Measurements from ENCODE around the gene PFKFB3.
A peak's percentile ranks its signal among the peaks of the same experiment; 100 is the strongest.
"Not testable (repeated sequence)": the region's sequence is repeated elsewhere in the genome, so short reads cannot be mapped to it uniquely, and the experiment has no call there.

Gene PFKFB3

GRCh38 chr10:6203331-6204062, 765 bp downstream of the PFKFB3 start:
- DNase-seq (ENCODE audit: low read depth): peak; percentile 61
- peak overlapping the region; percentile 85 for H3K4me3 ChIP-seq (ENCODE audit: low read length)
- no peak; the same call in 1 of the 2 replicates for TF ChIP-seq CTCF (conservative IDR thresholded peaks at IDR 0.05; ENCODE audit: low read length)

DNA sequence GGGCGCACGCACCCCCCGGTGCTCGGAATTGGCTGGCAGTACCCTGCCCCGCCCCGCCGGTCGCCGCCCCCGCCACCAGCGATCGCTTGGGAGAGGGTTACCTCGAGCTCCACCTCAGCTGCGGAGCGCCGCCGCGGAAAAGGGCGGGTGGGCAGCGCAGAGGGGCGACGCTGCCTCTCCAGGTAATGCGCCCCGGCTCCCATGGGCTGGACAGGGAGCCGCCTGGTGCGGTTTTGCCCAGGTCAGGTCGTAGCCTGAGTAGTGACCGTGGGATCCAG, 1.3 kb downstream of the PFKFB3 start:
- DNase-seq (ENCODE audit: low read depth): no peak
- TF ChIP-seq CTCF (conservative IDR thresholded peaks at IDR 0.05; ENCODE audit: low read length): no peak
- H3K4me3 ChIP-seq (ENCODE audit: low read length): peak overlapping the region; percentile 85

DNA sequence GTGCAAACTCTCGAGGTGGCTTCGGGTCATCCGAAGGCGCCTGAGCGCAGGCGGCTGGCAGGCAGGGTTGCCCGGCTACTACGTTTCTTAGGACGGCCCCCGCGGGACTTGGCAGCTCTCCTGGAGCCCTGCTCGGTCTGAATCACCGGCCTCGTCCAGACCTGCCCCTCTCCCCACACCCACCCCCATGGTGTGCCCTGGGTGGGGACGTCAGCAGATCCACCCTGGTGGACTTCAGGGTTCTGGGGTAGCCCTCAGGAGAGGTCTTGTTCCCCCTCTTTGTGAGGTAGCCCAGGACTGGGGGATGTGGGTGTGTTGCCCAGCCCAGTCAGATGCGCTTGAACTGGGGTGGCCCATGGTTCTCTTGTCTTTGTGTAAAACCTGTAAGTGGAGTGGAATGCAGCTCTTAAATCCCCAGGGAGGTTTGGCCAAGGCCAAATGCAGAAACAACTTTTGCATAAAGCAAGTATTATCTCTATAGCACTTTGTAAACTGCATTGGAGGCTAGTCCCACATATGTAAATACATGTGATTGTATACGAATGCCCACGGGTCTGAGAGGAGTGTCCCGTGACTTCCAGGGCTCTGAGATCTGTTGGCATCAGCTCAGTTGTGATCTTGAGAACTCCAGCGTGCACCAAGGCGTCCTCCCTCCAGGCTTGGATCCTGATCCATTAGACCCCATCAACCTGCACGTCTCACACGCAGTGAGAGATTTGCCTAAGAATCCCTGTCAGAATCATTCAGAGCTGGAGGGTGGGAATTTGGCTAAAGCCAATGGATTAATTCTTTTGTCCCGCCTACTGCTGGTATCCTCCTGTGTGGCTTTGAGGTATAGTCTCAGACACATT, 1.8 kb downstream of the PFKFB3 start:
- DNase-seq (ENCODE audit: low read depth): peak; percentile 79
- no peak for TF ChIP-seq CTCF (conservative IDR thresholded peaks at IDR 0.05; ENCODE audit: low read length)
- peak overlapping the region; percentile 85 for H3K4me3 ChIP-seq (ENCODE audit: low read length)

DNA sequence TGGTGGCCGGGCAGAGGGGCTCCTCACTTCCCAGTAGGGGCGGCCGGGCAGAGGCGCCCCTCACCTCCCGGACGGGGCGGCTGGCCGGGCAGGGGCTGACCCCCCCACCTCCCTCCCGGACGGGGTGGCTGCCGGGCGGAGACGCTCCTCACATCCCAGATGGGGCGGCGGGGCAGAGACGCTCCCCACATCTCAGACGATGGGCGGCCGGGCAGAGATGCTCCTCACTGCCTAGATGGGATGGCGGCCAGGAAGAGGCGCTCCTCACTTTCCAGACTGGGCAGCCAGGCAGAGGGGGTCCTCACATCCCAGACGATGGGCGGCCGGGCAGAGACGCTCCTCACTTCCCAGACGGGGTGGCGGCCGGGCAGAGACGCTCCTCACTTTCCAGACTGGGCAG, 3.8 kb downstream of the PFKFB3 start:
- not testable (repeated sequence) for DNase-seq (ENCODE audit: low read depth); H3K4me3 ChIP-seq (ENCODE audit: low read length)

GRCh38 chr10:6207658-6208057, 4.9 kb downstream of the PFKFB3 start:
- H3K4me3 ChIP-seq (ENCODE audit: low read length): no peak overlapping the region
- TF ChIP-seq CTCF (conservative IDR thresholded peaks at IDR 0.05; ENCODE audit: low read length): no peak
- no peak for DNase-seq (ENCODE audit: low read depth)

DNA sequence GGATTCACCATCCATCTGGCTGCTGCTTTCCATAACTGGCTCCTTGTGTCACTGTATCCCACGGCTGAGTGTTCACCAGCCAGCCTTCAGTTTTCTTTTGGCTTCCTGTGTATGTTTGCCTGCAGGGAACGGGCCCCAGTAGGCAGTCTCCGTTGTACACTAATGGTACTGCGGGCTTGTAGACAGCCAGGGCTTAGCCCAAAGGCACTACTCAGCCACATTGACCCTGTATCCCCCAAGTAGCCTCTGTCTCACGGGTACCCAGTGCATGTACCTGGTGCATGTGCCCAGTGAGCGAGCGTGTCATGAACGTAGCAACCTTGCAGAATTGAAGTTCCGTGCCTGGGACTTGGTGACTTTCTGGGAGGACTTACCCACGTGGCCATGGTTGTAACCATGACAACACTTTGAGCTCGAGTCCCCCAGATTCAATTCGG, 6.1 kb downstream of the PFKFB3 start:
- no peak for DNase-seq (ENCODE audit: low read depth)
- H3K4me3 ChIP-seq (ENCODE audit: low read length): no peak overlapping the region
- TF ChIP-seq CTCF (conservative IDR thresholded peaks at IDR 0.05; ENCODE audit: low read length): no peak

- no peak for TF ChIP-seq CTCF (conservative IDR thresholded peaks at IDR 0.05; ENCODE audit: low read length)
Observed at GRCh38 chr10:6211341-6211670, 8.6 kb downstream of the PFKFB3 start.

More at GRCh38 chr10:6211341-6211670, 8.6 kb downstream of the PFKFB3 start:
- no peak overlapping the region for H3K4me3 ChIP-seq (ENCODE audit: low read length)
- DNase-seq (ENCODE audit: low read depth): no peak
